Measurements from ENCODE around the gene ARHGAP15.

The ARHGAP15 gene

GRCh38 chr2:143632751-143633374 lies 503.6 kb downstream of the ARHGAP15 start:
- DNase-seq (ENCODE audit: low read depth), result no peak

GRCh38 chr2:143633419-143633818 lies 504.2 kb downstream of the ARHGAP15 start:
- peak; percentile 7 for DNase-seq (ENCODE audit: low read depth)

- no peak for DNase-seq (ENCODE audit: low read depth)
Measured at GRCh38 chr2:143635302-143635701, 506.1 kb downstream of the ARHGAP15 start.

GRCh38 chr2:143635936-143636335 lies 506.7 kb downstream of the ARHGAP15 start:
- no peak for DNase-seq (ENCODE audit: low read depth)

- no peak for DNase-seq (ENCODE audit: low read depth)
Measured at GRCh38 chr2:143640826-143641225, 511.6 kb downstream of the ARHGAP15 start.

- no peak for DNase-seq (ENCODE audit: low read depth)
Measured at GRCh38 chr2:143645921-143646645, 516.9 kb downstream of the ARHGAP15 start.

GRCh38 chr2:143649226-143649740 lies 520.1 kb downstream of the ARHGAP15 start:
- DNase-seq (ENCODE audit: low read depth), result no peak

GRCh38 chr2:143652692-143653091 lies 523.5 kb downstream of the ARHGAP15 start:
- no peak for DNase-seq (ENCODE audit: low read depth)

- DNase-seq (ENCODE audit: low read depth), result no peak
Measured at GRCh38 chr2:143668234-143668633, 539.0 kb downstream of the ARHGAP15 start.

GRCh38 chr2:143674051-143674450 lies 544.8 kb downstream of the ARHGAP15 start:
- no peak for DNase-seq (ENCODE audit: low read depth)

GRCh38 chr2:143675021-143675420 lies 545.8 kb downstream of the ARHGAP15 start:
- no peak for DNase-seq (ENCODE audit: low read depth)

GRCh38 chr2:143679617-143680016 lies 550.4 kb downstream of the ARHGAP15 start:
- DNase-seq (ENCODE audit: low read depth), result no peak

GRCh38 chr2:143680885-143681405 lies 551.7 kb downstream of the ARHGAP15 start:
- DNase-seq (ENCODE audit: low read depth), result no peak

- DNase-seq (ENCODE audit: low read depth), result no peak
Measured at GRCh38 chr2:143682436-143683055, 553.3 kb downstream of the ARHGAP15 start.

- no peak for DNase-seq (ENCODE audit: low read depth)
Measured at GRCh38 chr2:143683977-143684376, 554.8 kb downstream of the ARHGAP15 start.

GRCh38 chr2:143684551-143685320 lies 555.5 kb downstream of the ARHGAP15 start:
- DNase-seq (ENCODE audit: low read depth), result no peak

GRCh38 chr2:143685421-143686078 lies 556.3 kb downstream of the ARHGAP15 start:
- no peak for DNase-seq (ENCODE audit: low read depth)

- peak; percentile 31 for DNase-seq (ENCODE audit: low read depth)
Measured at GRCh38 chr2:143686585-143687164, 557.5 kb downstream of the ARHGAP15 start.

- no peak for DNase-seq (ENCODE audit: low read depth)
Measured at GRCh38 chr2:143688248-143688647, 559.0 kb downstream of the ARHGAP15 start.

GRCh38 chr2:143688815-143689214 lies 559.6 kb downstream of the ARHGAP15 start:
- no peak for DNase-seq (ENCODE audit: low read depth)

- no peak for DNase-seq (ENCODE audit: low read depth)
Measured at GRCh38 chr2:143689541-143689940, 560.3 kb downstream of the ARHGAP15 start.

Measured in iris pigment epithelial cell (primary cell).